Spleen (tissue), 7 donors: Measurements from ENCODE around the gene MYH7.

ENCODE experiments used
- POLR2A ChIP-seq, 3 donors: fragments of 450-650 bp; IDR thresholded peaks; one replicate each; pipeline ENCODE4 v1.5.1; 2017; ENCODE audit warnings: antibody characterized with exemption in 3 of 3, mild to moderate bottlenecking in 1 of 3
- TF ChIP-seq, protein P1 (sequence below), 11 experiments: fragments of 200-600 bp in 7 of 11; fragments of 450-650 bp in 4 of 11; sonication (generic) in 4 of 11; IDR thresholded peaks in 8 of 11; conservative IDR thresholded peaks in 3 of 11; 1 replicate in 7 of 11; 2 replicates in 4 of 11; pipeline versions ENCODE4 v1.4.0 to v1.8.0; 2016 to 2021; ENCODE audit warnings: antibody characterized with exemption in 11 of 11, inconsistent platforms in 4 of 11, mild to moderate bottlenecking in 1 of 11
- donor health status: DM: no; HTN: no; CAD: no; lungs with moderate emphysema.
- donor health status: DM: no; HTN: no; CAD: no.
- donor health status: DM: no; HTN: no; CAD: no.

DNA sequence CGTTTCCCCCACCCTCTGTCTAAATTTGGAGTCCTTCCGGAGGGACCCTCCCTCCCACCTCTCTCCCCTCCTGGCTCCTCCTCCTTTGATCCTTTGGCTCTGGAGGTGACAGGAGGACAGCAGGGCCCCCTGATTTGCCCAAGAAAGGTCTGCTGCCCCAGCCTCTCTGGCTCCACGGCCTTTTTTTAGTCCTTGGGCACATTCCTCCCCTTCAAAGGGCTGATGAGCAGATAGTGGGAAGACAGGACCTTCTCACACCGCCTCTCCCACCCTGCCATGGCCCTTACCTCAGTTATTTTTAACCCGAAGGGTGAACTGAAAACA, 27.2 kb downstream of the MYH7 start:
- TF ChIP-seq, protein P1, sequence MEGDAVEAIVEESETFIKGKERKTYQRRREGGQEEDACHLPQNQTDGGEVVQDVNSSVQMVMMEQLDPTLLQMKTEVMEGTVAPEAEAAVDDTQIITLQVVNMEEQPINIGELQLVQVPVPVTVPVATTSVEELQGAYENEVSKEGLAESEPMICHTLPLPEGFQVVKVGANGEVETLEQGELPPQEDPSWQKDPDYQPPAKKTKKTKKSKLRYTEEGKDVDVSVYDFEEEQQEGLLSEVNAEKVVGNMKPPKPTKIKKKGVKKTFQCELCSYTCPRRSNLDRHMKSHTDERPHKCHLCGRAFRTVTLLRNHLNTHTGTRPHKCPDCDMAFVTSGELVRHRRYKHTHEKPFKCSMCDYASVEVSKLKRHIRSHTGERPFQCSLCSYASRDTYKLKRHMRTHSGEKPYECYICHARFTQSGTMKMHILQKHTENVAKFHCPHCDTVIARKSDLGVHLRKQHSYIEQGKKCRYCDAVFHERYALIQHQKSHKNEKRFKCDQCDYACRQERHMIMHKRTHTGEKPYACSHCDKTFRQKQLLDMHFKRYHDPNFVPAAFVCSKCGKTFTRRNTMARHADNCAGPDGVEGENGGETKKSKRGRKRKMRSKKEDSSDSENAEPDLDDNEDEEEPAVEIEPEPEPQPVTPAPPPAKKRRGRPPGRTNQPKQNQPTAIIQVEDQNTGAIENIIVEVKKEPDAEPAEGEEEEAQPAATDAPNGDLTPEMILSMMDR (IDR thresholded peaks at IDR 0.05 in 8 of 11, conservative IDR thresholded peaks at IDR 0.05 in 3 of 11): no peak
- no peak for TF ChIP-seq POLR2A (IDR thresholded peaks at IDR 0.05)
